ENCODE results near the gene GRK5.

DNA sequence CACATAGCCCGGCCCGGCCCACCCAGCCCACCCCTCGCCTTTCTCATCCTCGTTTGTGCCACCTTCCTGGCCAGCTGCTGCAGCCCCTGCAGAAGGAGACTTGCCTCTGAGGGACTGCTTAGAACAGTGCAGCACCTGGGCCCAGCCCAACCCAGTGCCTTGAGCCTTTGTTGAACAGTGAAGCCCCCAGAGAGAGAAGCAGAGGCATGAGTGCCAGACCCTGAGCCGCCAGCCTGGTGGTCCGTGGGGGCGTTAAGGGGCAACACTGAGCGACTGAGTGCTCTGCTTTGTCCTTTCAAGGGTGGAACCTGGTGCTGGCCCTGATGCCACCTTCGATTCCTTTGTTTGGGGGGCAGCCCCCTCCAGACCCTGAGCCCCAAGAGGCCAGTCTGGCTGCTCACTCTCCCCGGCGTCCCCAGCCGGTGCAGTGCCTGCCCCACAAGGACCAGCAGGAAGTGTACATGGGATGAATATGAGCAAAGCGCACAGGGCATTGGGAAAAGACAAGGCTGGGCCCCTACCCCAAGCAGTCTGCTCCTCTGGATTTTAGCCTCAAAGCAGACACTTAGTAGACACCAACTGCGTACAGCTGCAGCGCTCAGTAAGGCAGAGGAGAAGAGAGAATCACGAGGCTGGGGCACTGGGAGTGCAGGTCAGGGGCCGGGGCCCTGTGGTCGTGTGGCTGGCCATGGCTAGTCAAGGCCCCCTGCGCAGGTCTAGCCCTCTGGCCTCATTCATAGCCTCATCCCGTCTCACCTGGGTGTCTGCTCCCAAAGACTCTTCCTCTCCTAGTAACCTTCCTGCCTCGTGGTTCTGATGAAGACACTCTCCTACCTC is 239.3 kb downstream of the GRK5 start:
- TF ChIP-seq, protein P1, sequence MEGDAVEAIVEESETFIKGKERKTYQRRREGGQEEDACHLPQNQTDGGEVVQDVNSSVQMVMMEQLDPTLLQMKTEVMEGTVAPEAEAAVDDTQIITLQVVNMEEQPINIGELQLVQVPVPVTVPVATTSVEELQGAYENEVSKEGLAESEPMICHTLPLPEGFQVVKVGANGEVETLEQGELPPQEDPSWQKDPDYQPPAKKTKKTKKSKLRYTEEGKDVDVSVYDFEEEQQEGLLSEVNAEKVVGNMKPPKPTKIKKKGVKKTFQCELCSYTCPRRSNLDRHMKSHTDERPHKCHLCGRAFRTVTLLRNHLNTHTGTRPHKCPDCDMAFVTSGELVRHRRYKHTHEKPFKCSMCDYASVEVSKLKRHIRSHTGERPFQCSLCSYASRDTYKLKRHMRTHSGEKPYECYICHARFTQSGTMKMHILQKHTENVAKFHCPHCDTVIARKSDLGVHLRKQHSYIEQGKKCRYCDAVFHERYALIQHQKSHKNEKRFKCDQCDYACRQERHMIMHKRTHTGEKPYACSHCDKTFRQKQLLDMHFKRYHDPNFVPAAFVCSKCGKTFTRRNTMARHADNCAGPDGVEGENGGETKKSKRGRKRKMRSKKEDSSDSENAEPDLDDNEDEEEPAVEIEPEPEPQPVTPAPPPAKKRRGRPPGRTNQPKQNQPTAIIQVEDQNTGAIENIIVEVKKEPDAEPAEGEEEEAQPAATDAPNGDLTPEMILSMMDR (IDR thresholded peaks at IDR 0.05 in 2 of 3, conservative IDR thresholded peaks at IDR 0.05 in 1 of 3; ENCODE audit: insufficient read depth in 2 of 3, low read depth in 1 of 3, low read length in 3 of 3): no peak
- TF ChIP-seq, protein P2, sequence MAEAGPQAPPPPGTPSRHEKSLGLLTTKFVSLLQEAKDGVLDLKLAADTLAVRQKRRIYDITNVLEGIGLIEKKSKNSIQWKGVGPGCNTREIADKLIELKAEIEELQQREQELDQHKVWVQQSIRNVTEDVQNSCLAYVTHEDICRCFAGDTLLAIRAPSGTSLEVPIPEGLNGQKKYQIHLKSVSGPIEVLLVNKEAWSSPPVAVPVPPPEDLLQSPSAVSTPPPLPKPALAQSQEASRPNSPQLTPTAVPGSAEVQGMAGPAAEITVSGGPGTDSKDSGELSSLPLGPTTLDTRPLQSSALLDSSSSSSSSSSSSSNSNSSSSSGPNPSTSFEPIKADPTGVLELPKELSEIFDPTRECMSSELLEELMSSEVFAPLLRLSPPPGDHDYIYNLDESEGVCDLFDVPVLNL (CRISPR knock-in tag; IDR thresholded peaks at IDR 0.05; ENCODE audit: low read depth): no peak

Data from K562 (cell line).